ELR (cell line): ENCODE measurements around the gene STMND1.

Experiments used
- DNase-seq: peaks from one replicate; pipeline ENCODE4 v3.0.0-alpha.2; 2015; ENCODE audit warnings: low read depth

The STMND1 gene

DNA sequence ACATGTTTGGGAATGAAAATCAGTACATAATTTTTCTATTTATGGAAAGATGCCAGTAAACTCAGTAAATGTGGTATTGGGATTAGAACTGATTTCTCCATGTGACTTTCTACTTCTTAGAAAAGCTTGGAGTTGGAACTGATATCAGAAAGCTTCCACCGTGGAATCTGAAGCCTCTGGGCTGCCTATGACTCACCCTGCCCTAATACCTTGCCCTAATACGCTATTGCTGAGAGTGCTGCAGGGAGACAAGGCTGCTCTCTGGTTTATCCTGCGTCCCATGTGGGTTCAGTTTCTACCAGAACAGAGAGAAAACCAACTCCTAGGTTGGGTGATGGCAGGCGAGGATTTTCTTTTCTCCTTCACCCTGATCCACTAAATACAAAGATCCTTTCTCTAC lies 3.3 kb upstream of the STMND1 start:
- DNase-seq: peak; percentile 57

DNA sequence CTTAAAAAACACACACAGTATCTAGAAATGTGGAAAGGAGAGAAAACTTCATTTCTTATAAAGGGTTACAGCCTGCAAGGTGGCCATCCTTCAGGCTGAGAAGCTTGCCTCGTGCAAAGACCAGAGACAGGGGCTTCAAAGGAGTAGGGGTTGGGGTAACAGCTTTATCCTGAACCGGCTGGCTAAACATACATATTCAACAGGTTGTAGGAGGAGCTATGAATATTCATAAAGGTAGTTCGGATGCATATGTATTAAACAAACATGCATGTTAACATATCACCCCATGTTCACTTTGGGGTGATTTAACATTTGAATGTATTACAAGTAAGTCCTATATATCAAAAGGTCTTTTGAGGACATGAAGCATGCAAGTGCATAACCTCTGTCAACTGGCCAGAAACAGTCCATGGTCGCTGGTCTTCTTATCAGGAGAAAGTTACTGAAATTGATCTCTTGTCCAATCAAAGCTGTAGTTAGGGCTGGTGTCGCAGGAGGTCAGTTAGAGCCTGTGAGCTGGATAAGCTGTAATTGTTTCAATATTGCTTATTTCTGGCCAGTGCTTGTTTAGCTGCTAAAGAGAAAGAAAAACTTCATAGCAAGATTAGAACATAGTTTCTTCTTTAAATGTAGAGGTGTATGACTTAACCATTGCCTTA lies 2.3 kb upstream of the STMND1 start:
- DNase-seq: no peak

DNA sequence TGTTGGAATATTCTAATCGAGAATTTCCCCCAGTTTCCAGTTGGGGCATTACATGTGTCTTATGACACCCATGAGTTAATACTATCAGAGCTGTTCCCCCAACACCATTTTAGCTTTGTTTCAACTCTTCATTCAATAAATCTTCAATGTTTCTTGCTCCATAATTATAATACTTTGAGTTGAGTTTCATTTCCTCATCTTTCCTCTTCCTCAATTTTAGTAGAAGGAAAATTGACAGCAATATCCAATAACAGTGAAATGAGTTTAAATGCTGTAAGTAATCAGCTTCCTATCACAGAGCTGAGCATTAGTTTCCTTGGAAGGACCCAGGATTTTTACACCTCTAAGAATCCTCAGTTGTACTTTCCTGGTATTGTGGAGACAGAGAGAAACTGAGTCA lies 1.0 kb upstream of the STMND1 start:
- no peak for DNase-seq

DNA sequence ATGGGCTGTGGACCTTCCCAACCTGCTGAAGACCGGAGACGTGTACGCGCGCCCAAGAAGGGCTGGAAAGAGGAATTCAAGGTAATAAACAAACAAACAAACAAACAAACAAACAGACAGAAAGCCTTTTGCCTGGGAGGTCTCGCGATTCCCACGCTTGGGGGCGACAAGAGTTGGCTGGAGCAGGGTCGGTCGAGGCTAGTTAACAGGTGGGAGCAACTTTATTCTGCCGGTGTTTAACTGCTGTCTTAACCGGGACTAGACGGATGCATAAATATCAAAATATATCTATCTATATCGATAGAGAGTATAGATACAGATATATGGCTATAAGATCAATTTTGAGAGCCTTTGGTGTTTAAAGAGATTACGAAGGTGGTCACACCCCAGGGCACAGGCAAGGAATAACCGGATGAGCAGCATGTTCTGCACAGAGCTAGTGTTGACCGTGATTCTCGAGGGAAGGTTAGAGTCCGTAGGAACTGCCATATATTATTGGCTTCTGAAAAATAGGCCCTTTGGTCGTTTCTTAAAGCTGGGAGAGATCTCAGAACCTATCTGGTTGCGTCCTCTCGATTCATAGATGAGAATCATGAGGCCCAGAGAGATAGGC lies 514 bp downstream of the STMND1 start:
- no peak for DNase-seq

DNA sequence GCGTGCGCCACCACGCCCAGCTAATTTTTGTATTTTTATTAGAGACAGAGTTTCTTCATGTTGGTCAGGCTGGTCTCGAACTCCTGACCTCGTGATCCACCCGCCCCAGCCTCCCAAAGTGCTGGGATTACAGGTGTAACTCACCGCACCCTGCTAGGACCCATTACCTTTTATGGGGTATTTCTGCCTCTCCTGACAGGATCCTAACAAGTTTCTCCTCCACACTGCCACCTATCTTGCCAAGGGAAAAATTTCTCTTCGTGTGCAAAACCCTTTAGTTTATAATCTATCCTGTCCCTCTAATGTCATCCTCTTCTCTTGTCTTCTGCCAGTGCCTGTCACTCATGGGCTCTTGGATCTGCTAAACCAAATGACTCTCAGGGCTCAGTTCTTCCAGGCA lies 1.9 kb downstream of the STMND1 start:
- peak; percentile 30 for DNase-seq

DNA sequence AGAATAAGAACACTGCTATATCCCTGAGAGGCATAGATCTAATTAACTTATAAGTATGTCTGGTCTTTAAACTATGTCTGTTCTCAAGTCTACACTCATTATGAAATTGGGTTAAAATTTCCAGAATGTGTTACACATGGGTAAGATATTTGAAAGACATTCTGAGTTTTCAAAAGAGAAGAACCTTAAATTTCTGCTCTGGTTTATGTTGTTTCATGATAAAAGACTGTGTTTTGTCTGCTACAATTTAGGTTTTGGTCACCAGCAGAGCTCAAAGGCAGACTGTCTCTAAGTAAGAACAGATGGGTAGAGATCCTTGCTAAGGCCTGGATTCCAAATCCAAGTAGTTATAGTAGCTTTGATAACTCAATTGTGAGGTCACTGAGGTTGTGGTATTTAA lies 6.0 kb downstream of the STMND1 start:
- DNase-seq: no peak

DNA sequence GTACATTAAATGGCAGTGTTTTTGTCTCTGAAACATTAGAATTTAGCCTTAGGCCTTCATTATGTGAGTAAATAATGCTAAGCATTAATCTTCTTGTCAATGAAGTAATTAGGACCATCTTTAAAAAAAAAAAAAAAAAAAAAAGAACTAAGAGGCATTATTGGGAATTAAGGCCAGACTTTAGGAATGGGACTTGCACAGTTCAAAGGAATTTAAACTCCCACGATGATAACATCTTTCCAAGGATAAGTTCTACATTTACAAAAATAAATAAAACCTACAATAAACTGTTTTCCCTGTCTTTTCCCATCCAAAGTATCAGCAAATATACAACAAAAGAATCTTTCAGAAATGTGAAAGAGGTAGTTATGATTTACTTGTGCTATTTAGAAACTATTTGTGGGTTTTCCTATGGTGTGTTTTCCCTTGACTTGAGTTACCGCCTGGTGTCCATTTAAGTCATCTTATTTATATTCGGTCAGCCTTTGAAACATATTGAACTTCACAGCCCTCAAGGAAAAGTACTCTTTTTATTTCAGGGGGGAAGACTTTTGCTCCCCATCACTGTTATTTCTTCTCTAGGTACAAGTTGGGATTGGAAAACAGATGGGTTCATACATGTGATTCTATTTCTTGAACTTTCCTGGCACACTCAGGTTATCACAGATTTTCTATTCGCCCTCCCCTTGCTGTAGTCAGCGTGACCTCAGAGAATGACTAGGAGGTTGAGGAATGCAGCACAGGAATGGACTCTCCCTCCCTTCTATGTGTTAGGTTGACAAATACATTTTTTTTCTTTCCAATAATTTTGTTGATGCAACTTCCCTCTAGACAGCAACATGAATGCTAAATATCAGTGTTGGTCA lies 13.6 kb downstream of the STMND1 start:
- peak; percentile 94 for DNase-seq

DNA sequence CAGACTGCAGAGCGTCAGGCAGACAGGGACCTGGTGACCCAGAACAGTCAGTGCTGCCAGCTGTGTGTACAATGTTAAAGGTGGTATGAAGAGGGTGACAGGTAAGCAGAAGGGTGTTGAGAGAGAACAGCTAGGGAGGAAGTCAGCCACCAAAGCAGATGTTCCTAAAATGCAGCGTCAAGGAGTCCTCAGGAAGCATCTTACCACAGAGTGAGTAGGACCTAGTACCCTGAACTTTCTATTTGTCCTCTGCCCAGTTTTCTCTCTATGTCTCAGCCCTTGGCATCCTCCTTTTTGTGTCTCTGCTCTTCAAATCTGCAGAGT lies 14.2 kb downstream of the STMND1 start:
- DNase-seq: no peak

DNA sequence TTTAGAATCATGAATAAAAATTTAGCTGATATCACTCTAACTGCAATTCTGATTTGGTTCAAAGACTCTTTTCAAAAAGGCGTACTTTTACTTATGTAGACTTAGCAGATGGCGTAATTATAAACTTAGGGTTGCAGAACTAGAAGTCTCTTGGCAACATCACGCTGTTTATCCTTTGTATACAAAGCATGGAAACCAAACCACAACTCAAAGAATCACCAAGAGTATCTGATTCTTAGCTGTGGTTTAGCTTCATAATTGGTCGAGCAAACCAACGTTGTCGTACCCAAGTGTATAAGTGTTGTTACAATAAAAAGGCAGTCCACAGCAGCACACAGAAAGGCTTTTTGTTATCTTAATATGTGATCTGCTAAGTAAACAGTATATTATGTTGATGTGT lies 18.2 kb downstream of the STMND1 start:
- DNase-seq: no peak

DNA sequence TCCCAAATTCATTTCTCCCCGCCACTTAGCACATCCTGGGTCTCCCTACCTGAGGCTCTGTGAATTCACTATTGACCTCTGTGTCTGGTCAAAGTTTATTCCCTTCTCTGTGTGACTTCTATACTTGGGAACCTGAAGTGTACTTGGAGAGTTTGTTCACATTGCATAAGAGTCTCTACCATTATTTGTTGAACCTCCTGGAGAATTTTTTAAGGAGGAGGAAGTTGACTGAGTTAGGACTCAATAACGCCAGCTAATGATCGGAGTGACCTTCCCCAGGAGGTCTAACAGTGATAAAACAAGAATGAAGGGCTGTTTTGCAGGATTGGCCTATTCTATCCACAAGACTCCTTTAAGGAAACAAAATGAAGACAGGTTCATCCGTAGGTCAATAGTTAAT lies 23.6 kb downstream of the STMND1 start:
- DNase-seq: no peak

DNA sequence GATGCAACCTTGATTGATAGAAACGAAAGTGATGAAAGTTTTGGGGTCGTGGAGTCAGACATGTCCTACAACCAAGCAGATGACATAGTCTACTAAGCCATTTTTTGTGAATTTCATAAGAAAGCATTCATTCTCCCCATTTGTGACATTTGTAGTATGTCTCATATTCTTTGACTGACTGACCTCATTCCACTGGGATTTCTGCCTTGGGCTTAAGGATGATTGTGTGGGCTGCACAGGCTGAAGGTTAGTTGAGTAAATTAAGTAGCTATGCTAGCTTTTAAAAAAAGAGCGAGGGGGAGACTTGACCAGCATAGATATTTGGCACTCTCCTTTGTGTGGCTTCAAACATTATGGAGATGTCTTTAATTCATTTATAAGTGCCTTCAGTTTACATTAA lies 28.9 kb downstream of the STMND1 start:
- DNase-seq: no peak

DNA sequence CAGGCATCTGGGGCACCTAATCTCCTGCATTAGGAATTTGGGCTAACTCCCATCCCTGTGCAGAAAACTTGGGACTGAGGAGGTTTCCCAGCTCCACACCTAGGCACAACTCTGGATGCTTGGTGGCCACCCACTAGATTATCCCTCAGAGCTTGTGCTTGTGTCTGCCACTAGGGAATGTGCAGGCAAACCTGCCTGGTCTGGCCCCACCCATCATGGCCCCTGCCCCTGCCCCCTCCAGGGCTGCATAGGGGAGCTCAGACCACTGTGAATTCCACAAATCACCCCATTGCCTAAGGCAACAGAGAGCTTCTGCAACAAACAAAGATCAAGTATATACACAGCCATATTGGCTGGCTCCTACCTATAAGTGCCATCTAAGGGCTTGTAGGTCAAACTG lies 31.1 kb downstream of the STMND1 start:
- DNase-seq: no peak

DNA sequence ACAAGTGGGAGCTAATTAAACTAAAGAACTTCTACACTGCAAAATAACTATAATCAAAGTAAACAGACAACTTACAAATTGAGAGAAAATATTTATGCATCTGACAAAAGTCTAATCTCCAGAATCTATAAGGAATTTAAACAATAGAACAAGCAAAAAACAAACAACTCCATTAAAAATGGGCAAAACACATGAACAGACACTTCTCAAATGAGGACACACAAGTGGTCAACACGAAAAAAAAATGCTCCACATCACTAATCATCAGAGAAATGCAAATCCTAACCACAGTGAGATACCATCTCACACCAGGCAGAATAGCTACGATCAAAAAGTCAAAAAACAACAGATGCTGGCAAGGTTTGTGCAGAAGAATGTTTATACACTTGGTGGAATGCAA lies 36.2 kb downstream of the STMND1 start:
- no peak for DNase-seq

DNA sequence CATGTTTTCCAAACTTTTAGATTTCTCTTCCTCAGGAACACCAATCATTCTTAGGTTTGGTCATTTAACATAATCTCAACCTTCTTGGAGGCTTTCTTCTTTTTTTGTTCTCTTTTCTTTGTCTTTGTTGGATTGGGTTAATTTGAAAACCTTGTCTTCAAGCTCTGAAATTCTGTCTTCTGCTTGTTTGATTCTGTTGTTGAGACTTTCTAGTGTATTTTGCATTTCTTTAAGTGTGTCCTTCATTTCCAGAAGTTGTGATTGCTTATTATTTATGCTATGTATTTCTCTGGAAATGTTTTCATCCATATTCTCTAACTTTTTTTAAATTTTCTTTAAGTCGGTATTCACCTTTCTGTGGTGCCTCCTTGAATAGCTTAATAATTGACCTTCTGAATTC lies 42.2 kb downstream of the STMND1 start:
- no peak for DNase-seq

DNA sequence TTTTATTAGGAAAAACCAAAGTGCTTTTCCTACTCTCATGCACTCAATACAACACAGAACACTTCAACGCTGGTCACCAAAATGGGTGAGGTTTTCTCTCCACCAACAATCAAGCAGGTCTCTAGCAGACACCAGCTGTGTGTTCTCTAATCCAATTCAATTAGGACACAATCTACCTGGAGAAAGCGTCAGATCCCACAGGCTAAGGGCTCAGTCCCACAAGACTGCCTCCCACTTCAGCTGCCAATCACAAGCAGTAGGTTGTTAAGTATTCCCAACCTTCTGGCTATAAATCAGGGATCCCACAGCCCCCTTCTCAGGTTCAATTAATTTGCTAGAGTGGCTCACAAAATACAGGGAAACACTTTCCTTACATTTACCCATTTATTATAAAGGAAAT lies 47.7 kb downstream of the STMND1 start:
- no peak for DNase-seq

DNA sequence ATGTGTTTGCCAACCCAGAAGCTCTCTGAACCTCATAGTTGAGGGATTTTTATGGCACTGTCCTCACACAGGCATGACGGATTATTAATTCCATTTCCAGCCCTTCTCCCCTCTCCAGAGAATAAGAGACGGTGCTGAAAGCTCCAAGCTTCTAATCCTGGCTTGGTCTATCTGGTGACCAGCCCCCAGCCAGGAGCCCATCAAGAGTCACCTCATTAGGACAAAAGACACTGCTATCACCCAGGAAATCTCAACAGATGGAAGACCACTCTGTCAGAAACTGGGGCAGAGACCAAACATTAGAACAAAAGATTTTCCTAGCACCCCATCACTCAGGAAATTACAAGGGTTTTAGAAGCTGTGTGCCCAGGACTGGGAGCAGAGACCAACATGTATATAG lies 48.2 kb downstream of the STMND1 start:
- DNase-seq: no peak

DNA sequence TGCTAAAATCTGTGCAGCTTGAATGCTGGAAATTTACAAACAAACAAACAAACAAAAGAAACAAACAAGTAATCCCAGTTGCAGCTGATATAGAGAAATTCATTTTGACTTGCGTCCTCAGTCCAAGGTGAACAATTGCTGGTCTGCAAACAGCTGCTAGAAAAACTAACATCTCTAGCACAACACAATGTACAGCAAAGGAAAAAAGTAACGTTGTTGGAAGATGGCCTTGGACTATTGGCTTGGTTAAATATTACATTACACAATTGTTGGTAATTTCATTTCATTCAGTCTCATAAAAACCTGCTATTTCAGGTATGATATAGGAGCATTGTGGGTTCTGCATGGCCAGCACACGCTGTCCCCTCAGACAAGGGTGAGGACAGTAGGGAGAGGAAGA lies 50.0 kb downstream of the STMND1 start:
- no peak for DNase-seq

DNA sequence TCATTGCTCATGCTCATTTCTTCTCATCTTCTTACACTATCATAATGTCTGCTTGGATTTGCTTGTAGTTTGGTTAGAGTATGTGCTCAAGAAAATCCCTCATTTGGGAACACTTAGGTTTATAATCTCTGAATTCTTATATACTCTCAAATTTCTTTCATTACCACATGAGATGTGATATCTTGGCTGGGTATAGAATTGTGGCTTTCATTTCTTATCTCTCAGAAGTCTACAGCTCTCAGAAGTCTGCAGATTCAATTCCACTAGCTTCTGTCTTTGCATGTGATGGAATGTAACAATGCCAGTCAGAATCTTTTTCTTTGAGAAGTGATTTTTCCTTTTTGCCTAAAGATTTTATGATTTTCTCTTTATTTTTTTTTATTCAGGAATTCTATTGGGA lies 50.9 kb downstream of the STMND1 start:
- DNase-seq: no peak

DNA sequence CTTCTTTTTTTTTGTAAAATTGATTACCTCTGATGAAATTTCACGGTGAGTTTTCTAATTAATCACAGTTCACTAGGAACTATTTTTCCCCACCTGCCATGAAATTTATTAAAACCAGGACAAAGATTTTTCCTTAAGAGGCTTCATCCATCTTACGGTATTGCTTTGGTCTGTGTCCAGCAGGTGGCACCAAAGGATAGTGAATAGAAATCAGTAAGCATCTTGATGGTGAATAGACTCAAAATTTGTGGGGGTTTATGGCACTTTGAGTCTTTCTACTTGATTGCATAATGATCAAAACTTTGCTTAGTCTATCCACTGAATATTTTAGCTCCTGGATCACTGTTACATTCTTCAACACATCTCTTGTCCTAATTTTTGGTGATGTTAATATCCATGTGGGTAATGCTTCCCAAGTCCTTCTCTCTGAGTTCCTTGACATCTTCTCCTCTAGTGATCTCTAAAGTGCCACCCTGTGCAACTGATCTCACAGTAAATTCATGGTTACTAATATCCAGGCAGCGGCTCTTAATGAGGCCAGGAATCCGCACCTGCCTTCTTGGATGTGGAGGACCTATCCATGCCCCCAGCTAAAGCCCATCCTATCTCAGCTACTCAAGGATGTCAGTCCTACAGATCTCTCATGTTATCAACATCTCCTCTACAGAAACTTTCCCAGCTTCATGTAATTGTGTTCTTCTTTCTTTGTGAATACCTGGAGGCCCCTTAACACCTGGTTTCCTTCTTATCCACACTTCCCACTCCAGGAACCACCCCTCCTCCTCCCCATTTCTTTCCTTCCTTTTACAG lies 54.5 kb downstream of the STMND1 start:
- peak; percentile 84 for DNase-seq

DNA sequence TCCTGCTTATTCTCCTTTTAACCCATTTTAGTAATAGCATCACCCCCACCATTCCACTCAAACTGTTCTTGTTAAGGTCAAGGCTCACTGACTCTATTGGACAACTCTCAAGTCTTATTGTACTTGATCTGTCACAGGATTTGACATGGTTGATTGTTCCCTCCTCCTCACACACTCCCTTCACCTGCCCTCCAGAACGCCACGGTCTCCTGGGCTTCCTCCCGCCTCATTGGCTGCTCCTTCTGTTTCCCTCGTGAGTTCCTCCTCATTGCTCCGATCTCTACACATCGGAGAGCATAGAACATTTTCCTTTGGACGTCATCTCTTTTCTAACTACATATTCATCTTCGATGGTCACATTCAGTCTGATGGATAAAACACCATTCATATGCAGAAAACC lies 55.1 kb downstream of the STMND1 start:
- DNase-seq: no peak

DNA sequence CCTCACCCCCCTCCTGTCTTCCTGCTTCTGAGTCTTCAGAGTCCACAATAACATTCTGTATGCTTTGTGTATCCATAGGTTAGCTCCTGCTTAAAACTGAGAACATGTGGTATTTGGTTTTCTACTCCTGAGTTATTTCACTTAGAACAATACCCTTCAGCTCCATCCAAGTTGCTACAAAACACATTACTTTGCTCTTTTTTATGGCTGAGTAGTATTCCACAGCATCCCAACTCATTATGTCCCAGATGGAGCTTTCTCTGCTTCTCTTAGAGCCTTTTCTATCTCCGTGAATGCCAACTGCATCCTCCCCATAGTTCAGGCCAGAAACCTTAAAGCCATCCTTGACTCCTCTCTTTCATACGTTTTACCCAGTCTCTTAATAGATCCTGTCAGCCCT lies 55.8 kb downstream of the STMND1 start:
- no peak for DNase-seq

DNA sequence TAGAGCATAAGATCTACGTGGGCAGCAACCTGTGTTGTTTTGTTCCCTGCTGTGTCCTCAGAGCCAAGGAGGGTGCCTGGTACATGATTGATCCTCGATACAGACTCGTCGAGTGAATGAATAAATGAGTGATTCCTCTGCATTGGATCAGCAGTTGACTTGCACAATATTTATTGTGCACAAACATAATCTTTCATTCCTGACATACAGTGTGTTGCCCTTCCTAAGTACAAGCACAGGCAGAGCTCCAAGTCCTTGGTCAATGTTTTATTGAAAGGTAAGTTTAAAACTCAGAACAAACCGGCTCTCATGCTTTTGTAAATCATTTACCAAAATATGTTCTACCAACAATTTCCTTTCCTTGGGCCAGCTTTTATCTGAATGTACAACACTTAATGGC lies 57.4 kb downstream of the STMND1 start:
- no peak for DNase-seq

DNA sequence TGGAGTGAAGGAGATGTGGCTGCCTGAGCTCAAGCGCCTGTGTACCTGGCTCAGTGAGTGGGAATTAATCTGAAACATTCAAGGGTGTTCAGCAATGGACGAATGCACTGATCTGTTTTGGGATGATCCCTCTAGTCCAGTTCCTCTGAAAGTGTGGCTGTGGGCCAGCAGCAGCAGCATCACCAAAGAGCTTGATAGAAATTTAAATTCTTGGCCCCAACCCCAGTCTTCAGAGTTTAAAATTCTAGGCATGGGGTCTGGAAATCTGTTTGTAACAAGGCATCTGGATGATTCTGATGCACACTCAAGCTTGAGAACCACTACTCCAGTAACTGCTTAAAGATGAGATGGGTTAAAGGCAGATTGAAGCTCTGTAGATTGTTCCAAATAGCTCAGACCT lies 59.2 kb downstream of the STMND1 start:
- DNase-seq: no peak
